ENCODE results near the gene GMDS.

The GMDS gene

GRCh38 chr6:2140438-2141128, 104.8 kb downstream of the GMDS start:
- in situ Hi-C loops (cut with MboI; ENCODE audit: low sequenced_read_pairs), result no loop called here

GRCh38 chr6:2135401-2135800, 110.0 kb downstream of the GMDS start:
- in situ Hi-C loops (cut with MboI; ENCODE audit: low sequenced_read_pairs), result no loop called here

- in situ Hi-C loops (cut with MboI; ENCODE audit: low sequenced_read_pairs), result no loop called here
Measured at GRCh38 chr6:2134554-2134953, 110.9 kb downstream of the GMDS start.

GRCh38 chr6:2133716-2134310, 111.6 kb downstream of the GMDS start:
- in situ Hi-C loops (cut with MboI; ENCODE audit: low sequenced_read_pairs), result no loop called here

GRCh38 chr6:2132916-2133315, 112.5 kb downstream of the GMDS start:
- in situ Hi-C loops (cut with MboI; ENCODE audit: low sequenced_read_pairs), result no loop called here

GRCh38 chr6:2132416-2132815, 113.0 kb downstream of the GMDS start:
- in situ Hi-C loops (cut with MboI; ENCODE audit: low sequenced_read_pairs), result no loop called here

- in situ Hi-C loops (cut with MboI; ENCODE audit: low sequenced_read_pairs), result no loop called here
Measured at GRCh38 chr6:2129182-2129621, 116.2 kb downstream of the GMDS start.

- in situ Hi-C loops (cut with MboI; ENCODE audit: low sequenced_read_pairs), result no loop called here
Measured at GRCh38 chr6:2127484-2127911, 117.9 kb downstream of the GMDS start.

- in situ Hi-C loops (cut with MboI; ENCODE audit: low sequenced_read_pairs), result no loop called here
Measured at GRCh38 chr6:2126351-2126750, 119.1 kb downstream of the GMDS start.

GRCh38 chr6:2125158-2125557, 120.2 kb downstream of the GMDS start:
- in situ Hi-C loops (cut with MboI; ENCODE audit: low sequenced_read_pairs), result no loop called here

- in situ Hi-C loops (cut with MboI; ENCODE audit: low sequenced_read_pairs), result no loop called here
Measured at GRCh38 chr6:2124260-2124709, 121.1 kb downstream of the GMDS start.

GRCh38 chr6:2120912-2121311, 124.5 kb downstream of the GMDS start:
- in situ Hi-C loops (cut with MboI; ENCODE audit: low sequenced_read_pairs), result no loop called here

- in situ Hi-C loops (cut with MboI; ENCODE audit: low sequenced_read_pairs), result no loop called here
Measured at GRCh38 chr6:2119275-2119674, 126.1 kb downstream of the GMDS start.

- in situ Hi-C loops (cut with MboI; ENCODE audit: low sequenced_read_pairs), result no loop called here
Measured at GRCh38 chr6:2118136-2118535, 127.3 kb downstream of the GMDS start.

- in situ Hi-C loops (cut with MboI; ENCODE audit: low sequenced_read_pairs), result no loop called here
Measured at GRCh38 chr6:2117447-2117846, 128.0 kb downstream of the GMDS start.

GRCh38 chr6:2116496-2116895, 128.9 kb downstream of the GMDS start:
- in situ Hi-C loops (cut with MboI; ENCODE audit: low sequenced_read_pairs), result no loop called here

GRCh38 chr6:2114100-2114499, 131.3 kb downstream of the GMDS start:
- in situ Hi-C loops (cut with MboI; ENCODE audit: low sequenced_read_pairs), result no loop called here

- in situ Hi-C loops (cut with MboI; ENCODE audit: low sequenced_read_pairs), result no loop called here
Measured at GRCh38 chr6:2111162-2111677, 134.2 kb downstream of the GMDS start.

GRCh38 chr6:2110504-2110903, 134.9 kb downstream of the GMDS start:
- in situ Hi-C loops (cut with MboI; ENCODE audit: low sequenced_read_pairs), result no loop called here

GRCh38 chr6:2109796-2110195, 135.6 kb downstream of the GMDS start:
- in situ Hi-C loops (cut with MboI; ENCODE audit: low sequenced_read_pairs), result no loop called here

- in situ Hi-C loops (cut with MboI; ENCODE audit: low sequenced_read_pairs), result no loop called here
Measured at GRCh38 chr6:2108700-2109306, 136.6 kb downstream of the GMDS start.

- in situ Hi-C loops (cut with MboI; ENCODE audit: low sequenced_read_pairs), result no loop called here
Measured at GRCh38 chr6:2104524-2104880, 140.9 kb downstream of the GMDS start.
